ENCODE measurements around the gene FGFR3.

DNA sequence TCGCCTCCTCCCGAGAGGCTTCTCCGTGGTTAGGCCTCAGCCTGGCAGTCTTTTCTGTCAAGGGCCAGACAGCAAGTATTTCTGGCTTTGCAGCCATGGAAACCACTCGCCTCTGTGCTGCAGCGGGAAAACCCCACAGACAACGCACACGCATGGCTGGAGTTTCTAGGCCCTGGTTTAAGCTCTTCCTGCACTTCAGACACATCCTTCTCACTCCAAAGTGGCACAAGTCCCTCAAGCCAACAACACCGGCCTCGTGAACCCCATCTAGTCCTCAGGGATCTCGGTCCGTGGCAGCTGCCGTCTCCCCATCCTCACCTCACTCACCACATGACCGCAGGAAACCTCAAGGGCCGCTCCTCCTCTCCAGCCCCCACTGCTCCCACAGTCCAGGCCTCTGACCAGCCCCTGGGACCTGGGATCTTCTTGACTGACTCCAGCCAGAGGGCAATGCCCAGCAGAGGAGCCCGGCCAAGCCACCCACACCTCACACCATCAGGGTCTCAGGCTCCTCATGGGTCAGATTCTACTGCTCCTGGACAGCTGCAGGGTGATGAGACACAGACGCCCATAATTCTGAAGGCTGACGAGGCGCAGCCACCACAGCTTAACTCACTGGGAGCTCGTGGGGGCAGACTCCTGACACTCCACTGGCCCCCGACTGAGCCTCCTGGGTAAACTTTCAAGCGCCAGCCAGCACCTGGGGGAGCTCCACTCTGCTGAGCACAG lies 41.1 kb downstream of the FGFR3 start:
- TF ChIP-seq EP300 (IDR thresholded peaks at IDR 0.05) (no peak), POLR2A (IDR thresholded peaks at IDR 0.05) (no peak)
- TF ChIP-seq, protein P1, sequence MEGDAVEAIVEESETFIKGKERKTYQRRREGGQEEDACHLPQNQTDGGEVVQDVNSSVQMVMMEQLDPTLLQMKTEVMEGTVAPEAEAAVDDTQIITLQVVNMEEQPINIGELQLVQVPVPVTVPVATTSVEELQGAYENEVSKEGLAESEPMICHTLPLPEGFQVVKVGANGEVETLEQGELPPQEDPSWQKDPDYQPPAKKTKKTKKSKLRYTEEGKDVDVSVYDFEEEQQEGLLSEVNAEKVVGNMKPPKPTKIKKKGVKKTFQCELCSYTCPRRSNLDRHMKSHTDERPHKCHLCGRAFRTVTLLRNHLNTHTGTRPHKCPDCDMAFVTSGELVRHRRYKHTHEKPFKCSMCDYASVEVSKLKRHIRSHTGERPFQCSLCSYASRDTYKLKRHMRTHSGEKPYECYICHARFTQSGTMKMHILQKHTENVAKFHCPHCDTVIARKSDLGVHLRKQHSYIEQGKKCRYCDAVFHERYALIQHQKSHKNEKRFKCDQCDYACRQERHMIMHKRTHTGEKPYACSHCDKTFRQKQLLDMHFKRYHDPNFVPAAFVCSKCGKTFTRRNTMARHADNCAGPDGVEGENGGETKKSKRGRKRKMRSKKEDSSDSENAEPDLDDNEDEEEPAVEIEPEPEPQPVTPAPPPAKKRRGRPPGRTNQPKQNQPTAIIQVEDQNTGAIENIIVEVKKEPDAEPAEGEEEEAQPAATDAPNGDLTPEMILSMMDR (IDR thresholded peaks at IDR 0.05) = no peak

Data from upper lobe of left lung (tissue), 4 donors.